22Rv1 (cell line): Measurements from ENCODE around the gene TAS2R4.

Experiments used
- ZFX ChIP-seq: fragments of 450-650 bp; IDR thresholded peaks from 2 replicates; pipeline ENCODE4 v1.6.1; 2017; ENCODE audit warnings: antibody characterized with exemption, borderline replicate concordance
- TF ChIP-seq, protein P1 (sequence below): fragments of 450-650 bp; IDR thresholded peaks from 2 replicates; pipeline ENCODE4 v1.5.1; 2017; ENCODE audit warnings: mild to moderate bottlenecking

DNA sequence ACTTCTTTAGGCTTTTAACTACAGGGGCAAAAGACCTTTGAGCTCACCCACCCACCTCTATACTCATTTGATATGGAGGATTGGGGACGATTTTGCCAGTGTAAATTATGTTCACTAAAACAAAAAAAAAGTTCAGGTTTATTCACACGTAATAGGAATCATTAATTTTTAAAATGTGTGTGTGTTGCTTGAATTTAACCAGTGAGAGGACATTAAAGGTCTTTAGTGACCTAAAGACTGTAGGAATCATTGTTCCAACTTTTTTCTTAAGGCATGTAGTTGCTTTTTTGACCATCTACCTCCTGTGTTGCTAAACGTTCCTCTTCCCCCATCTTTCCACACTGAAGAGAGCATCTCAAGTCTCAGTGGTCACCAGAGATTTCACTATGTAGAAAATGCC, 37.2 kb upstream of the TAS2R4 start:
- TF ChIP-seq, protein P1, sequence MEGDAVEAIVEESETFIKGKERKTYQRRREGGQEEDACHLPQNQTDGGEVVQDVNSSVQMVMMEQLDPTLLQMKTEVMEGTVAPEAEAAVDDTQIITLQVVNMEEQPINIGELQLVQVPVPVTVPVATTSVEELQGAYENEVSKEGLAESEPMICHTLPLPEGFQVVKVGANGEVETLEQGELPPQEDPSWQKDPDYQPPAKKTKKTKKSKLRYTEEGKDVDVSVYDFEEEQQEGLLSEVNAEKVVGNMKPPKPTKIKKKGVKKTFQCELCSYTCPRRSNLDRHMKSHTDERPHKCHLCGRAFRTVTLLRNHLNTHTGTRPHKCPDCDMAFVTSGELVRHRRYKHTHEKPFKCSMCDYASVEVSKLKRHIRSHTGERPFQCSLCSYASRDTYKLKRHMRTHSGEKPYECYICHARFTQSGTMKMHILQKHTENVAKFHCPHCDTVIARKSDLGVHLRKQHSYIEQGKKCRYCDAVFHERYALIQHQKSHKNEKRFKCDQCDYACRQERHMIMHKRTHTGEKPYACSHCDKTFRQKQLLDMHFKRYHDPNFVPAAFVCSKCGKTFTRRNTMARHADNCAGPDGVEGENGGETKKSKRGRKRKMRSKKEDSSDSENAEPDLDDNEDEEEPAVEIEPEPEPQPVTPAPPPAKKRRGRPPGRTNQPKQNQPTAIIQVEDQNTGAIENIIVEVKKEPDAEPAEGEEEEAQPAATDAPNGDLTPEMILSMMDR = no peak
- TF ChIP-seq ZFX = no peak
